ENCODE results near the gene BMPER. TPM values are rescaled to one million over a fixed set of nuclear protein-coding genes. Genes with fewer than 3 reads are reported as not detected.

BMPER gene
- total RNA-seq, 4 donors from 2014 or later = 3.1 to 6.1 (median 3.9) TPM

GRCh38 chr7:34165927-34166550 lies 260.7 kb downstream of the BMPER start:
- TF ChIP-seq, protein P1, sequence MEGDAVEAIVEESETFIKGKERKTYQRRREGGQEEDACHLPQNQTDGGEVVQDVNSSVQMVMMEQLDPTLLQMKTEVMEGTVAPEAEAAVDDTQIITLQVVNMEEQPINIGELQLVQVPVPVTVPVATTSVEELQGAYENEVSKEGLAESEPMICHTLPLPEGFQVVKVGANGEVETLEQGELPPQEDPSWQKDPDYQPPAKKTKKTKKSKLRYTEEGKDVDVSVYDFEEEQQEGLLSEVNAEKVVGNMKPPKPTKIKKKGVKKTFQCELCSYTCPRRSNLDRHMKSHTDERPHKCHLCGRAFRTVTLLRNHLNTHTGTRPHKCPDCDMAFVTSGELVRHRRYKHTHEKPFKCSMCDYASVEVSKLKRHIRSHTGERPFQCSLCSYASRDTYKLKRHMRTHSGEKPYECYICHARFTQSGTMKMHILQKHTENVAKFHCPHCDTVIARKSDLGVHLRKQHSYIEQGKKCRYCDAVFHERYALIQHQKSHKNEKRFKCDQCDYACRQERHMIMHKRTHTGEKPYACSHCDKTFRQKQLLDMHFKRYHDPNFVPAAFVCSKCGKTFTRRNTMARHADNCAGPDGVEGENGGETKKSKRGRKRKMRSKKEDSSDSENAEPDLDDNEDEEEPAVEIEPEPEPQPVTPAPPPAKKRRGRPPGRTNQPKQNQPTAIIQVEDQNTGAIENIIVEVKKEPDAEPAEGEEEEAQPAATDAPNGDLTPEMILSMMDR (IDR thresholded peaks at IDR 0.05; ENCODE audit: low read depth) = no peak

DNA sequence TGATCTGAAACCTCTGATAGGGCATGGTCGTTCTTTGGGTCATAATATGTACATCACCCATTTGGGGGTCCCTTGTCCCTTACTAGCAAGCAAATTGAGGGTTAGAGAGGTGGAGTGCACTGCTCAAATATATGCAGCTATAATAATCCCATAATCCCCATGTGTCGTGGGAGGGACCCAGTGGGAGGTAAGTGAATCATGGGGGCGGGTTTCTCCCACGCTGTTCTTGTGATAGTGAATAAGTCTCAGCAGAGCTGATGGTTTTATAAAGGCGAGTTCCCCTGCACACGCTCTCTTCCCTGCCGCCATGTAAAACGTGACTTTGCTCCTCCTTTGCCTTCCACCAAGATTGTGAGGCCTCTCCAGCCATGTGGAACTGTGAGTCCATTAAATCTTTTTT lies 262.7 kb downstream of the BMPER start:
- TF ChIP-seq, protein P1 (IDR thresholded peaks at IDR 0.05; ENCODE audit: low read depth) = no peak

GRCh38 chr7:34175837-34176236 lies 270.5 kb downstream of the BMPER start:
- TF ChIP-seq, protein P1 (IDR thresholded peaks at IDR 0.05; ENCODE audit: low read depth) = no peak

DNA sequence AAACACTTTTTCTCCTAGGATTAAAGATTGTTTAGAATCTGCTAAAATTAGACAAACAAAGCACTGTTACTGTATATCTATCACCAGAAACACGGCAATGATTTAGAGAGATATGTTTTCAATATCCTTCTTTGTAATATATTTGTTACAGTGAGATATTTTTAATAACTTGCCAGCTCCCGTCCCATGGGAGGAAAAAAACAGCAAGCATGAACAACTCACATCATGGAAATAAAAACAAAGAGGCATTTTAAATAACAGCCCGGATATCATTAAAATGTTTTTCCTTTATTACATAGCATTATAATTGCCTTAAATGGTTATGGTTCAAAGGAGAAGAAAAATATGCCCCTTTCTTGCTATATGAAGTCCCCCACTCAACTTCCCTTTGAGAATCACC lies 272.1 kb downstream of the BMPER start:
- TF ChIP-seq, protein P1 (IDR thresholded peaks at IDR 0.05; ENCODE audit: low read depth) = no peak

DNA sequence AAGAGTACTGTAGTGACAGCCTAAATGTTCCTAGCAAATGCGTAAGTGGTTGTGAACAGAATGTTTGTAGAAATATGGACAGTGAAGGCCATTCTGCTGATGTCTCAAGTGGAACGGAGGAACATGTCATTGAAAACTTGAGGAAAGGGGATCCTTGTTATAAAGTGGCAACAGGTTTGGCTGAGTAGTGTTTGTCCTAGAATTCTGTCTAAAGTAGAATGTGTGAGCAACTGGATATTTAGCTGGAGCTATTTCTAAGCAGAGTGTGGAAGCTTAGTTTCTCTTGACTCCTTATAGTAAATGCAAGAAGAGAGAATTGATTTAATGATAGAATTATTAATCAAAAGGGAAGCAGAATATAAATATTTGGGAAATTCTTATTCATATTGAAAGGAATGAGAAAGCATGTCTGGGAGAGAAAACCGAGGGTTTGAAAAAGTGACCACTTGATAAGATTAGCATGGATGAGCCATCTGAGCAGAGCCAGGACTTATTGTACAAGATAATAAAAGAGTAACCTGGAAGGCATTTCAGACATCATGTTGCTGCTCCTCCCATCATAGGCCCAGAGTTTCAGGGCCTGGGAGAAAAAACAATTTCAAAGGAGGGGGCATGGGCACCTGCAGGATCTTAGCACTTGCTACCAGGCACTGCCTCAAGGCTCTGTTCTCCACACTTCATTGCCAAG lies 276.1 kb downstream of the BMPER start:
- TF ChIP-seq, protein P1 (IDR thresholded peaks at IDR 0.05; ENCODE audit: low read depth) = no peak

- TF ChIP-seq, protein P1 (IDR thresholded peaks at IDR 0.05; ENCODE audit: low read depth) = no peak
Observed at GRCh38 chr7:34184466-34184865, 279.1 kb downstream of the BMPER start.

DNA sequence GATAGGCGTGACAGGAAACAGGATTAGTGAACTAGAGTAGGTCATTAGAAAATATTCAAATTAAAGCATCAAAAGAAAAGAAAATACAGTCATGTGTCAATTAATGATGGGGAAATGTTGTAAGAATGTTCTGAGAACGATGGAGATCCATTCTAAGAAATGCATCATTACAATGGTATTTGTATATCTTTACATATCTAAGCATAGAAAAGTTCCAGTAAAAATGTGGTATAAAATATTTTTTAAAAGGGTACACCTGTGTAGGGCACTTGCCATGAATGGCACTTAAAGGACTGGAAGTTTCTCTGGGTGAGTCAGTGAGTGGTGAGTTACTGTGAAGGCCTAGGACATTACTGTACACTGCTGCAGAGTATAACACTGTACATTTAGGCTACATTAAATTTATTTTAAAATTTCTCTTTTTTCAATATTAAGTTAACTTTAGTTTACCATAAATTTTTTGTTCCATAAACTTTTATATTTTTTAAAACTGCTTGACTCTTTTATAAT lies 282.5 kb downstream of the BMPER start:
- TF ChIP-seq, protein P1 (IDR thresholded peaks at IDR 0.05; ENCODE audit: low read depth) = no peak

Measured in subcutaneous adipose tissue (tissue), 4 donors.